Measurements from ENCODE around the gene VWA5B1.

DNA sequence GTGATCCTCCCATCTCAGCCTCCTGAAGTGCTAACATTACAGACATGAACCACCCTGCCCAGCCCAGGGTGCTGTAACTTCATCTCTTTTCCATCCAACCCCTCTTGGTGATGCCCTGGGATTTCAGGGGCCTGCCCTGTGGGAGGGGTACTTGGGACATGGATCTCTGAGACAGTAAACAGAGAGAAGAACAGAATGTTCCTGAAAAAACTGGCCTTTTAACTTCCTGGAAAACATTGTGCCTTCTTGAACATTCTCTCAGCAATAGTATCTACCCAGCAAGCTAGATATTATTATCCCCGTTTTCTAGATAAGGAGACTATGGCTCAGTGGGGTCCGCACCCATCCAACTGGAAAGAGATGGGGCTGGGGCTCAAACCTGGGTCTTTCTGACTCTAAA lies 57.0 kb downstream of the VWA5B1 start:
- TF ChIP-seq, protein P1, sequence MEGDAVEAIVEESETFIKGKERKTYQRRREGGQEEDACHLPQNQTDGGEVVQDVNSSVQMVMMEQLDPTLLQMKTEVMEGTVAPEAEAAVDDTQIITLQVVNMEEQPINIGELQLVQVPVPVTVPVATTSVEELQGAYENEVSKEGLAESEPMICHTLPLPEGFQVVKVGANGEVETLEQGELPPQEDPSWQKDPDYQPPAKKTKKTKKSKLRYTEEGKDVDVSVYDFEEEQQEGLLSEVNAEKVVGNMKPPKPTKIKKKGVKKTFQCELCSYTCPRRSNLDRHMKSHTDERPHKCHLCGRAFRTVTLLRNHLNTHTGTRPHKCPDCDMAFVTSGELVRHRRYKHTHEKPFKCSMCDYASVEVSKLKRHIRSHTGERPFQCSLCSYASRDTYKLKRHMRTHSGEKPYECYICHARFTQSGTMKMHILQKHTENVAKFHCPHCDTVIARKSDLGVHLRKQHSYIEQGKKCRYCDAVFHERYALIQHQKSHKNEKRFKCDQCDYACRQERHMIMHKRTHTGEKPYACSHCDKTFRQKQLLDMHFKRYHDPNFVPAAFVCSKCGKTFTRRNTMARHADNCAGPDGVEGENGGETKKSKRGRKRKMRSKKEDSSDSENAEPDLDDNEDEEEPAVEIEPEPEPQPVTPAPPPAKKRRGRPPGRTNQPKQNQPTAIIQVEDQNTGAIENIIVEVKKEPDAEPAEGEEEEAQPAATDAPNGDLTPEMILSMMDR (IDR thresholded peaks at IDR 0.05) = no peak
- no peak for TF ChIP-seq POLR2A (IDR thresholded peaks at IDR 0.05)

All from prostate gland (tissue), 2 donors.